IgD-negative memory B cell (primary cell): ENCODE measurements around the gene CDH13. TPM values are rescaled to one million over a fixed set of nuclear protein-coding genes. Genes with fewer than 3 reads are reported as not detected.

Experiments
- H3K27ac Mint-ChIP-seq, 3 donors: one replicate each; pipeline ENCODE4 v1.8.0; 2020 to 2022; ENCODE audit warnings: mild to moderate bottlenecking in 3 of 3, mixed read lengths in 3 of 3, moderate library complexity in 1 of 3
- H3K27me3 Mint-ChIP-seq: one replicate; pipeline ENCODE4 v1.8.0; 2021; ENCODE audit warnings: mixed read lengths
- H3K36me3 Mint-ChIP-seq: one replicate; pipeline ENCODE4 v1.8.0; 2020; ENCODE audit warnings: mild to moderate bottlenecking, mixed read lengths
- H3K4me1 Mint-ChIP-seq, 3 donors: one replicate each; pipeline ENCODE4 v1.8.0; 2020 to 2022; ENCODE audit warnings: mixed read lengths in 3 of 3, mild to moderate bottlenecking in 1 of 3
- H3K4me3 Mint-ChIP-seq, 4 donors: one replicate each; pipeline ENCODE4 v1.8.0; 2020 to 2022; ENCODE audit warnings: mild to moderate bottlenecking in 4 of 4, mixed read lengths in 4 of 4, moderate library complexity in 3 of 4
- H3K9me3 Mint-ChIP-seq, 3 donors: one replicate each; pipeline ENCODE4 v1.8.0; 2020 to 2021; ENCODE audit warnings: mixed read lengths in 3 of 3, mild to moderate bottlenecking in 1 of 3
- polyA plus RNA-seq: library from polyadenylated mRNA; unstranded; fragments of 300-500 nt; fragmentation: Illumina TruSeq; gene quantifications from one replicate; pipeline ENCODE4 v1.2.3, GENCODE V29; 2021

CDH13 gene
- polyA plus RNA-seq, 1 donor from 2014 or later, result 0.23 TPM

GRCh38 chr16:83802554-83803205, 1175.9 kb downstream of the CDH13 start:
- Mint-ChIP-seq H3K4me3 (peak overlapping the region; percentile 62 to 87 (median 71)), H3K27ac (peak overlapping the region; percentile 51 to 86 (median 78)), H3K27me3 (no peaks in the 10 kb centered on the region), H3K9me3 (peaks cover 2 to 10% (median 4%) of the 10 kb centered on the region in 3 donors), H3K4me1 (peaks cover 35 to 48% (median 43%) of the 10 kb centered on the region in 3 donors), H3K36me3 (peaks cover 8% of the 10 kb centered on the region)

- peak overlapping the region in 2 of 3 donors; percentile 64 to 68 for H3K27ac Mint-ChIP-seq
- peaks cover 2 to 10% (median 4%) of the 10 kb centered on the region in 3 donors for H3K9me3 Mint-ChIP-seq
- H3K36me3 Mint-ChIP-seq, result peaks cover 8% of the 10 kb centered on the region
- H3K27me3 Mint-ChIP-seq, result no peaks in the 10 kb centered on the region
- H3K4me1 Mint-ChIP-seq, result peaks cover 43 to 52% (median 47%) of the 10 kb centered on the region in 3 donors
- peak overlapping the region in 3 of 4 donors; percentile 2 to 89 (median 87) for H3K4me3 Mint-ChIP-seq
Observed at GRCh38 chr16:83803811-83804210, 1177.0 kb downstream of the CDH13 start.

GRCh38 chr16:83804366-83804765, 1177.6 kb downstream of the CDH13 start:
- H3K27me3 Mint-ChIP-seq, result no peaks in the 10 kb centered on the region
- H3K4me1 Mint-ChIP-seq, result peaks cover 46 to 57% (median 52%) of the 10 kb centered on the region in 3 donors
- H3K36me3 Mint-ChIP-seq, result peaks cover 8% of the 10 kb centered on the region
- peaks cover 2 to 10% (median 4%) of the 10 kb centered on the region in 3 donors for H3K9me3 Mint-ChIP-seq
- H3K27ac Mint-ChIP-seq, result peak overlapping the region in 2 of 3 donors; percentile 68 to 98
- H3K4me3 Mint-ChIP-seq, result peak overlapping the region; percentile 12 to 94 (median 66)

GRCh38 chr16:83806036-83806435, 1179.3 kb downstream of the CDH13 start:
- H3K27ac Mint-ChIP-seq, result peak overlapping the region; percentile 94 to 98 (median 98)
- no peaks in the 10 kb centered on the region for H3K27me3 Mint-ChIP-seq
- H3K9me3 Mint-ChIP-seq, result peaks cover 2 to 10% (median 4%) of the 10 kb centered on the region in 3 donors
- H3K36me3 Mint-ChIP-seq, result peaks cover 6% of the 10 kb centered on the region
- H3K4me3 Mint-ChIP-seq, result peak overlapping the region; percentile 83 to 94 (median 90)
- peaks cover 49 to 60% (median 58%) of the 10 kb centered on the region in 3 donors for H3K4me1 Mint-ChIP-seq

GRCh38 chr16:83806731-83807130, 1180.0 kb downstream of the CDH13 start:
- peaks cover 6% of the 10 kb centered on the region for H3K36me3 Mint-ChIP-seq
- peak overlapping the region; percentile 94 to 98 (median 98) for H3K27ac Mint-ChIP-seq

GRCh38 chr16:83807327-83807709, 1180.5 kb downstream of the CDH13 start:
- Mint-ChIP-seq H3K27me3 (no peaks in the 10 kb centered on the region), H3K9me3 (peaks cover 2 to 10% (median 4%) of the 10 kb centered on the region in 3 donors), H3K36me3 (peaks cover 6% of the 10 kb centered on the region), H3K4me3 (peak overlapping the region; percentile 89 to 98 (median 98)), H3K4me1 (peaks cover 50 to 54% (median 54%) of the 10 kb centered on the region in 3 donors), H3K27ac (peak overlapping the region; percentile 94 to 98 (median 98))

More at GRCh38 chr16:83806731-83807130, 1180.0 kb downstream of the CDH13 start:
- peaks cover 2 to 10% (median 4%) of the 10 kb centered on the region in 3 donors for H3K9me3 Mint-ChIP-seq
- H3K4me1 Mint-ChIP-seq, result peaks cover 54 to 59% (median 59%) of the 10 kb centered on the region in 3 donors
- no peaks in the 10 kb centered on the region for H3K27me3 Mint-ChIP-seq
- H3K4me3 Mint-ChIP-seq, result peak overlapping the region; percentile 52 to 92 (median 88)

GRCh38 chr16:83807710-83808572, 1181.2 kb downstream of the CDH13 start, which contains the start of gene HSBP1:
Gene HSBP1, plus strand, starts transcription at chr16:83807978. Its CDS starts 99 bp downstream, at chr16:83808077.
- Mint-ChIP-seq H3K27me3 (no peaks in the 10 kb centered on the region), H3K4me1 (peaks cover 49 to 51% (median 50%) of the 10 kb centered on the region in 3 donors), H3K36me3 (peaks cover 6% of the 10 kb centered on the region), H3K9me3 (peaks cover 2 to 10% (median 4%) of the 10 kb centered on the region in 3 donors), H3K4me3 (peak within 1 kb of the TSS; percentile 89 to 98 (median 98)), H3K27ac (peak within 1 kb of the TSS; percentile 94 to 98 (median 98))

GRCh38 chr16:83808573-83809014, 1181.8 kb downstream of the CDH13 start:
- Mint-ChIP-seq H3K4me3 (peak overlapping the region; percentile 89 to 98 (median 98)), H3K27me3 (no peaks in the 10 kb centered on the region)

GRCh38 chr16:83809092-83809491, 1182.3 kb downstream of the CDH13 start:
- Mint-ChIP-seq H3K27ac (peak overlapping the region; percentile 94 to 98 (median 96)), H3K9me3 (peaks cover 2 to 7% (median 4%) of the 10 kb centered on the region in 3 donors)

More at GRCh38 chr16:83808573-83809014, 1181.8 kb downstream of the CDH13 start:
- peaks cover 4% of the 10 kb centered on the region for H3K36me3 Mint-ChIP-seq
- peak overlapping the region; percentile 94 to 98 (median 96) for H3K27ac Mint-ChIP-seq
- H3K9me3 Mint-ChIP-seq, result peaks cover 2 to 10% (median 4%) of the 10 kb centered on the region in 3 donors
- peaks cover 47 to 48% (median 47%) of the 10 kb centered on the region in 3 donors for H3K4me1 Mint-ChIP-seq

GRCh38 chr16:83810901-83811300, 1184.1 kb downstream of the CDH13 start:
- Mint-ChIP-seq H3K9me3 (peaks cover 2 to 5% (median 4%) of the 10 kb centered on the region in 3 donors), H3K27ac (peak overlapping the region in 1 of 3 donors; percentile 64), H3K4me3 (peak overlapping the region in 2 of 4 donors; percentile 41 to 75), H3K27me3 (no peaks in the 10 kb centered on the region), H3K4me1 (peaks cover 30 to 40% (median 39%) of the 10 kb centered on the region in 3 donors), H3K36me3 (peaks cover 4% of the 10 kb centered on the region)

More at GRCh38 chr16:83809092-83809491, 1182.3 kb downstream of the CDH13 start:
- Mint-ChIP-seq H3K36me3 (peaks cover 4% of the 10 kb centered on the region), H3K27me3 (no peaks in the 10 kb centered on the region), H3K4me1 (peaks cover 42 to 47% (median 44%) of the 10 kb centered on the region in 3 donors), H3K4me3 (peak overlapping the region; percentile 89 to 98 (median 98))

- Mint-ChIP-seq H3K27me3 (no peaks in the 10 kb centered on the region), H3K4me1 (peaks cover 9 to 17% (median 17%) of the 10 kb centered on the region in 3 donors), H3K27ac (peak overlapping the region in 1 of 3 donors; percentile 63), H3K36me3 (no peaks in the 10 kb centered on the region), H3K4me3 (peak overlapping the region in 1 of 4 donors; percentile 38), H3K9me3 (no peaks in the 10 kb centered on the region)
Observed at GRCh38 chr16:83813823-83814658, 1187.3 kb downstream of the CDH13 start.

- Mint-ChIP-seq H3K9me3 (no peaks in the 10 kb centered on the region), H3K36me3 (no peaks in the 10 kb centered on the region), H3K4me3 (peak overlapping the region in 1 of 4 donors; percentile 38), H3K27ac (no peak overlapping the region), H3K4me1 (peaks cover 7 to 16% (median 15%) of the 10 kb centered on the region in 3 donors), H3K27me3 (no peaks in the 10 kb centered on the region)
Observed at GRCh38 chr16:83814659-83814985, 1187.9 kb downstream of the CDH13 start.

GRCh38 chr16:83817022-83817421, 1190.3 kb downstream of the CDH13 start:
- Mint-ChIP-seq H3K36me3 (no peaks in the 10 kb centered on the region), H3K4me3 (no peak overlapping the region), H3K4me1 (peaks cover 2 to 8% (median 7%) of the 10 kb centered on the region in 3 donors), H3K9me3 (no peaks in the 10 kb centered on the region), H3K27me3 (no peaks in the 10 kb centered on the region), H3K27ac (no peak overlapping the region)

GRCh38 chr16:83818276-83818675, 1191.5 kb downstream of the CDH13 start:
- H3K36me3 Mint-ChIP-seq, result peaks cover 2% of the 10 kb centered on the region
- peaks cover 0 to 7% (median 5%) of the 10 kb centered on the region in 3 donors for H3K4me1 Mint-ChIP-seq
- peaks cover 6% of the 10 kb centered on the region for H3K27me3 Mint-ChIP-seq
- no peak overlapping the region for H3K4me3 Mint-ChIP-seq
- no peaks in the 10 kb centered on the region for H3K9me3 Mint-ChIP-seq
- H3K27ac Mint-ChIP-seq, result no peak overlapping the region
